Erythroblast (primary cell): ENCODE data around the gene PRKCD.

Experiments
- DNase-seq, 2 experiments: peaks; one replicate each; lab custom pipeline; 2025; lab: John Stamatoyannopoulos, UW
- GATA1 ChIP-seq: IDR thresholded peaks from 2 replicates; pipeline ENCODE4 v1.6.1; 2011; ENCODE audit warnings: low read depth, mild to moderate bottlenecking, control low read depth, low read length, moderate library complexity
- POLR2A ChIP-seq: IDR thresholded peaks from 2 replicates; pipeline ENCODE4 v1.6.1; 2011; ENCODE audit warnings: mild to moderate bottlenecking, low read length

The PRKCD gene

DNA sequence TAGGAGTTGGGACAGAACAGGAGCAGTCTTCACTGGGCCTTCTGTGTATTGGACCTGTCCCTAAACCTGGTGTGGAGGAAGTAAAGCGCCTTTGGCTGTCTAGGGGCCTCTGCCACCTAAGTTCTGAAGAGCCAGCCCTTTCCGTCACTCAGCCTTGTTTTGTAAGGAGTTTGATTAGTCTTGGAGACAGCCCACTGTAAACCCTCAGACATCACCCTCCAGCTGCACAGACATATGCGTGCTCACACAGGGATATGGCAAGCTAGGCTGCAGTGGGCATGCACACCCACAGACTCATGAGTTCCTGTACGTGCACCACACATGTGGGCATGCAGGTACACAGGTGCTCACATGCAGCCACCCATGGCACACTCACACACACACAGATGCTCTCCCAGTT is 5.2 kb downstream of the PRKCD start:
- no peak for DNase-seq
- TF ChIP-seq POLR2A: no peak
- no peak for TF ChIP-seq GATA1

- DNase-seq: peak in 1 of 2 experiments; percentile 14
Measured at GRCh38 chr3:53166781-53167291, 5.8 kb downstream of the PRKCD start.

DNA sequence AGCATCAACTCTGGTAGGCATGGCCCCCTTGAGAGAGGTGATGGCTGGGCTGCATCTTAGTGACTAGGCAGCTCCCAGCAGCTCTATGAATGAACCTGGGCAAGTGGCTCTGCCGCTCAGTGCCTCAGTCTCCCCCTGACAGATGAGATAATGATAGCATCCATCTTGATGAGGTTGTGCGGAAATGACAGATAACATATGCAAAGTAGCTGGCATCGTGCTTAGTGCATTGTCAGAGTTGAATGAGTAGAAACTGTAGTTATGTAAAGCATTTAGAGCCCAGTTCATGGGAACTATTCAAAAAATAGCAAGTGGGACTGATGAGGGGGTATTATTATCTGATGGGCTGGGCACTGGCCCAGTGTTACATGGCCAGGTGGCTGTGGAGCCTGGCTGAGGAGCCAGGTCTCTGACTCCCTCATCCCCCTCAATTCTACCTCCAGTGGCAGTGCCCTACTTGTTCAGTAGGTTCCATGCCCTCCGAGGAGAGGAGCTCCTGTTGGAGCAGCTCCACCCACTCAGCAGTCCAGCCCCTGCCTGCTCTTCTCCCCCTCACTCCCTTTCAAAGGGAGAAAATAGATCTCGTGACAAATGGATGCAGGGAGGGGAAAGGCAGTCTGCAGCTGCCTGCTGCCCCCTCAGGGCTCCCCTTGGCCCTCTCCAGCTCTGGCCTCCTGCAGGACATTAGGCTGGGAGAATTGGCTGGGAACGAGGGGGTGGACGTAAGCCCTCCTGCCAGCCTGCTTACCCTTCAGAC is 6.6 kb downstream of the PRKCD start:
- DNase-seq: no peak
- no peak for TF ChIP-seq POLR2A
- TF ChIP-seq GATA1: no peak

More at GRCh38 chr3:53166781-53167291, 5.8 kb downstream of the PRKCD start:
- TF ChIP-seq POLR2A (no peak), GATA1 (no peak)

DNA sequence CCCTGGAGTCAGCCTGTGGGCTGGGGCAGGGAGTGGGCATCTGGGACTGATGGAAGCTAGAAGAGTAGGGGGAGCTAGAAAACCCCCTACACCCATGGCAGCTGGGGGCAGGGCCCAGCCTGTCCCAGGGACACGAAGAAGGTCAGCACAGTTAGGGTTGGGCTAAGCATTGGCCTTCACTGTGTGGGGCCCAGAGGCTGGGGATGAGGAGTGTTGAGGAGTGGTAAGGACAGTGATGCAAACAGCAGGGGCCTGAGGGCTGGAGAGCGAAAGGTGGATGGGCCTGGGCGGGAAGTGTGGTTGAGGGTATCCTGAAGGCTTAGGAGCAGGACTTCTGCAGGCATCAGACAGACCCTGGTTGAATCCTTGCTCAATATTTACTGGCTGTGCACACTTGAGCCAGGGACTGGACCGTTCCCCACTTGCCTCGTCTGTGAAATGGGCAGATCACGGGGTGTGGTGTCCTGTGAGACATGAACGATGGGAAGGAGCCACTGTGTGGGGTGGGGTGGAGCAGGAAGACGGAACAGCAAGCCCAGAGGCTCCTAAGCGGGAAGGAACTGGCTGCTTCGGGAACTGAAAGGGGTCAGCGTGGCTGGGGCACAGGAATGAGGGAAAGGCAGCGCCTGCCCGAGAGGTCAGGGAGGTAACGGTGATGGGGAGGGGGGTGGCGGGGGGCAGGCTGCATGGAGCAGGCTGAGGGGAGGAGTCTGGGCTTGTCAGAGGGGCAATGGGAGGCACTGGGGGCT is 7.3 kb downstream of the PRKCD start:
- DNase-seq: no peak
- TF ChIP-seq GATA1 (no peak), POLR2A (no peak)

- TF ChIP-seq GATA1: no peak
- TF ChIP-seq POLR2A: no peak
Measured at GRCh38 chr3:53169045-53169831, 8.2 kb downstream of the PRKCD start.

GRCh38 chr3:53169832-53170324 is 8.9 kb downstream of the PRKCD start:
- no peak for DNase-seq
- TF ChIP-seq GATA1: no peak

More at GRCh38 chr3:53169045-53169831, 8.2 kb downstream of the PRKCD start:
- no peak for DNase-seq

GRCh38 chr3:53170325-53171063 is 9.5 kb downstream of the PRKCD start:
- no peak for TF ChIP-seq POLR2A
- TF ChIP-seq GATA1: no peak
- DNase-seq: no peak

DNA sequence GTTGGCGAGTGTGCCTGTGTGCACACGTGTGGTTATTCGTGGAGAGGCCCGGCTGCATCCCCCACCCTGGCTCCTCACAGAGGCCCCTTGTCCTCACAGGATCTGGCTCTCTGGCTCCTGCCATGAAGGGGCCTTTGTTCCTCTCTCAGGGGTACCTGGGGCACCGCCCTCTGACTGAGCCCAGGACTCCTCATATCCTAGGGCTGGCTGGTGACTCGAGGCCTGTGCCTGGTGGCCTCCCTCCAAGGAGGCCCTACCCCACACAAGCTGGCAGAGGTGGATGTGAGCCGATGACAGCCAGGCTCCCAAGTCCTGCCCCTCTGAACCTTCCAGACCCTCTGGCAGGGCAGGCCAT is 10.0 kb downstream of the PRKCD start:
- DNase-seq: no peak
- TF ChIP-seq POLR2A: no peak
- no peak for TF ChIP-seq GATA1

DNA sequence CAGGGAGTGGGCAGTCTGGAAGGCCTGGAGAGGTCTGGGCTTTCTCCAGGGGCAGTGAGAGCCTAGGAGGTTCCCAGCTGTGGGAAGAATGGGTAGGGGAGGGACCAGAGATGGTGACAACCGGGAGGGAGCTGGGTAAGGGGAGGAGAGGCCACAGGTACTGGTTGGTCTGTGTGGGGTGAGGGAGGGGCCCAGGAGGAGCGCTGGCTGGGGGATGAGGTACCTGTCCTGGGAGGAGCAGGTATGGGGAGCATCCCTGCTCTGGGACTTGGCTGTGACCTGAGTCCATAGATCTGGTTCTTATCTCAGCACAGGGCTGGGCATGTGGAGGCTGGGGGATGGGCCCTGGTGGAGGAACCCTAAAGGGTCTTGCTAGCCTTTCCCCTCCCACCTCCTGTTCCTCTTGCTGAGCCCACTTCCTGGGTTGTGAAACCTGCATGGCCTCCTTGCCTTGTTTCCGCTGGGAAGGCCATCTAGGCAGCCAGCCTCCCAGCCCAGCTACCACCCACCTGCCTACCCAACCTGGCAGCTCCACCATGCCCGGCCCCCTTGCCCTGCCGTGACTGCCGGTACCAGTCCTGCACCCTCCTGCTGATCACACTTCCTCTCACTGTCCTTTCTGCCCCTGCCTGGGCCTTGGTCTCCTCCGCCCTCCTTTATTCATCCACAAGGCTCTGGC is 11.0 kb downstream of the PRKCD start:
- TF ChIP-seq GATA1: no peak
- TF ChIP-seq POLR2A: no peak
- no peak for DNase-seq

DNA sequence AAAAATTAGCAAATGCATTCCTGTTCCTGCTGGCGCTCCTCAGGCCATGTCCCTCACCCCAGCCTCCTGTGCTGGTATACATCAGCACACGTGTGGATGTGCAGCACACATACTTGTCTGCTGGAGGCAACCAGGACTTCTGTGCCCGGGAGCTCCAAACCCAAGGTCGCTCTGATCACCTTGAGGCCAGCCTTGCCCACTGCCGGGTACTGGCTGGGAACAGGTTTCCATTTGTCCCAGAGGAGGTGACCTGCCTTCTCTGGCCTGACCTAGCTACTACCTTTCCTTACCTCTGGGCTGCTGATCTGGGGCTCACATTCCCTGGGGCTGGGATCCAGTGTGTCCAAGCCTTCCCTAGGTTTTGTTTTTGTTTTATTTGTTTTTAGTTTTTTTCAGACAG is 12.1 kb downstream of the PRKCD start:
- TF ChIP-seq POLR2A: no peak
- TF ChIP-seq GATA1: no peak
- no peak for DNase-seq

- DNase-seq: no peak
- TF ChIP-seq GATA1: no peak
- no peak for TF ChIP-seq POLR2A
Measured at GRCh38 chr3:53174346-53175250, 13.6 kb downstream of the PRKCD start.
